ENCODE measurements around the gene MARCHF10.

- TF ChIP-seq CTCF (IDR thresholded peaks at IDR 0.05; ENCODE audit: low read depth, low read length), result no peak
- TF ChIP-seq EZH2phosphoT487 (IDR thresholded peaks at IDR 0.05; ENCODE audit: low read depth), result no peak
These were observed 131.0 kb downstream of the MARCHF10 start for GRCh38 chr17:62676952-62677596.

Measured in OCI-LY3 (cell line).